Lower leg skin (tissue), 3 donors: ENCODE data around the gene PADI4.

ENCODE experiments used
- CTCF ChIP-seq, 3 donors: fragments of 450-650 bp; IDR thresholded peaks; one replicate each; pipeline ENCODE4 v1.5.1; 2016; ENCODE audit warnings: antibody characterized with exemption in 3 of 3, mild to moderate bottlenecking in 3 of 3, moderate library complexity in 2 of 3
- POLR2A ChIP-seq, 2 donors: fragments of 450-650 bp; IDR thresholded peaks; one replicate each; pipeline ENCODE4 v1.6.1; 2016 to 2017; ENCODE audit warnings: antibody characterized with exemption in 2 of 2, mild to moderate bottlenecking in 1 of 2, moderate library complexity in 1 of 2

- no peak for TF ChIP-seq POLR2A (IDR thresholded peaks at IDR 0.05)
- TF ChIP-seq CTCF (IDR thresholded peaks at IDR 0.05) = no peak
Measured at GRCh38 chr1:17310068-17310640, 2.2 kb downstream of the PADI4 start.
